ENCODE measurements around the gene NR0B2. TPM values are rescaled to one million over a fixed set of nuclear protein-coding genes. Genes with fewer than 3 reads are reported as not detected.
A peak's percentile ranks its signal among the peaks of the same experiment; 100 is the strongest.

NR0B2 gene
- total and polyA plus RNA-seq, 2 of the 13 experiments (the other 11 are each of a cell fraction or from before 2014, with no cell fraction given) = 72.5 to 133 TPM

- TF ChIP-seq HIC2 (CRISPR knock-in tag; IDR thresholded peaks at IDR 0.05; ENCODE audit: low read depth) (peak; percentile 59; the same call in 1 of the 2 replicates), NCOR1 (IDR thresholded peaks at IDR 0.05; ENCODE audit: borderline replicate concordance, low read length) (no peak; the same call in 1 of the 2 replicates), MATR3 (CRISPR knock-in tag; IDR thresholded peaks at IDR 0.05) (no peak), ZFP62 (CRISPR knock-in tag; IDR thresholded peaks at IDR 0.05) (no peak), JUNB (CRISPR knock-in tag; IDR thresholded peaks at IDR 0.05; ENCODE audit: borderline replicate concordance) (peak; percentile 40; the same call in 1 of the 2 replicates), IRF2 (CRISPR knock-in tag; IDR thresholded peaks at IDR 0.05) (peak; percentile 76), NAIF1 (CRISPR knock-in tag; IDR thresholded peaks at IDR 0.05; ENCODE audit: borderline replicate concordance) (peak; percentile 34; the same call in 1 of the 2 replicates), PAWR (CRISPR knock-in tag; IDR thresholded peaks at IDR 0.05; ENCODE audit: borderline replicate concordance) (no peak), ZKSCAN1 (IDR thresholded peaks at IDR 0.05; ENCODE audit: low read length) (no peak), ZNF337 (CRISPR knock-in tag; IDR thresholded peaks at IDR 0.05; ENCODE audit: borderline replicate concordance, low read depth) (no peak), PRDM15 (CRISPR knock-in tag; IDR thresholded peaks at IDR 0.05) (0 out of 2 replicates have a peak, but pooled peaks have one; percentile 29), NONO (IDR thresholded peaks at IDR 0.05) (no peak), NONO (CRISPR knock-in tag; conservative IDR thresholded peaks at IDR 0.05) (peak; percentile 76), SNAPC4 (CRISPR knock-in tag; IDR thresholded peaks at IDR 0.05) (no peak), CCAR2 (optimal IDR thresholded peaks at IDR 0.05; ENCODE audit: low read depth, low read length) (no peak), KDM5B (CRISPR knock-in tag; IDR thresholded peaks at IDR 0.05; ENCODE audit: borderline replicate concordance) (peak; percentile 79; the same call in 1 of the 2 replicates), HMG20A (CRISPR knock-in tag; IDR thresholded peaks at IDR 0.05; ENCODE audit: borderline replicate concordance) (no peak), SOX13 (IDR thresholded peaks at IDR 0.05) (no peak), SOX13 (CRISPR knock-in tag; conservative IDR thresholded peaks at IDR 0.05 in 1 of 2, IDR thresholded peaks at IDR 0.05 in 1 of 2) (peak in 1 of 2 experiments; percentile 52; a peak in 1 of 4 replicates)
Observed at GRCh38 chr1:26900001-26900814, 13.6 kb downstream of the NR0B2 start, which contains the start of gene GPATCH3 (continued).

All from HepG2 (cell line).